Umbilical cord (tissue), 2 donors: ENCODE data around the gene FER1L5. TPM values are rescaled to one million over a fixed set of nuclear protein-coding genes. Genes with fewer than 3 reads are reported as not detected.
A peak's percentile ranks its signal among the peaks of the same experiment; 100 is the strongest.

Experiments used
- DNase-seq: peaks from one replicate; pipeline ENCODE4 v3.0.0-alpha.2; 2015; ENCODE audit warnings: low spot score
- total RNA-seq: library from RNA; depleted of rRNA; stranded (reverse); fragments of >200 nt; gene quantifications from one replicate; pipeline ENCODE4 v1.2.3, GENCODE V29; 2014; ENCODE audit warnings: low replicate concordance; ENCODE audit not compliant: insufficient read depth

Gene FER1L5
- total RNA-seq: 0.48 TPM

DNA sequence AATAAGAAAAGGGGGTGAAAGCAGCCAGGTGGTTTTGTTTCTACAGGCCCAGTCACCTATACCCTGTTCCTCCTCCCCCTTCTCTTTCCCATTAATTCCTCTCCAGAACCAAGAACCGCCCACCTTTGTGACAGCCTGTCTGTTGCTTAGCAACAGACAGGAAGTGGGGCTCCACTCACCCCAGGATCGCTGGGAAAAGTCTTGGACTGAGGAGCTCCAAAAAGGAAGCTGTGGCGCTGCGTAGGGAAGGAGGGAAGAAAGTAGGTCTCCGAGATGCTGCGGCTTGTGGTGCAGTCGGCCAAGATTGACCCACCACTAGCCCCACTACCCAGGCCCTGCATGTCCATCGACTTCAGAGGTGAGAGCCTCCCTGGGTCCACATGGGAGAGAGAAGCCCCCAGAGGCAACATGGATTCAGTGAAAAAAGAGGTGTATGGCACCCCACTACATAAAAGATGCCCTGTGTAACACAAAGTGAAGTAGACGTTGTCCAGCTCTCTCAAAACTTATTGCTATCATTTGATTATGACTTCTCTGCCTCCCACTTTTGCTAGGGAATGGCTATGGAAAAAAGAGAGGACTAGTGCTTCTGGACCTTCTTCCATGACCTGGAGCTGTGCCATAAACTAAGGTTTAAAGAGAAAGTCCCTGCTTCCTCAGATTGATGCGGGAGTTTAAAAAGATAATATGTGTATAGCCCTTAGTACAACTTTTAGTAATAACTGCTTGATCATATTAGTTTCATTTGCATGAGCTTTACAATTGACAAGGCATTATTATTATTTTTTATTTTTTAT lies at the start of gene FER1L5:
Gene FER1L5, plus strand, starts transcription at position 201 of the 797 bp plus-strand sequence. Its CDS starts 73 bp downstream, at position 274.
- peak; percentile 68 for DNase-seq

DNA sequence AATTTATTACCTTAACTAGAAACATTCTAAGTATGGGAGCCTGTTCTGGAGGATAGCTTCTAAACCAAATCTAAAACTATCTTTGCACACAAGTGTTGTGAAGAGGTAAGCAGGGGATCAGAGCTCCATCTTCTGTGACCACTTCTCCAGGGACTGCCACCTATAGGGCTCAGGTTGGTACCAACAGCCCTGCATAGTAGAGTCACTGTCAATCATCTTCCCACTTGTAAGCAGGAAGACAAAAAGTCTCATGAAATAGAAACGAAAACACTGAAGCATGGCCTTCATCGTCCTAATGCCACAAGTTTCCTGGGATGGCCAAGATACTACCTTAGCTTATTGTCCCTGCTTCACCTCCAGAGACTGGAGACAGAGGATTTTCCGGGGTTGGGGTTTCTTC lies 48.3 kb upstream of the FER1L5 start:
- DNase-seq: no peak

- DNase-seq: no peak
Measured at GRCh38 chr2:96594691-96595152, 47.8 kb upstream of the FER1L5 start.

GRCh38 chr2:96596596-96596995 lies 46.0 kb upstream of the FER1L5 start:
- no peak for DNase-seq

GRCh38 chr2:96599941-96600340 lies 42.6 kb upstream of the FER1L5 start:
- DNase-seq: no peak

GRCh38 chr2:96601382-96602292 lies 40.9 kb upstream of the FER1L5 start:
- DNase-seq: no peak

DNA sequence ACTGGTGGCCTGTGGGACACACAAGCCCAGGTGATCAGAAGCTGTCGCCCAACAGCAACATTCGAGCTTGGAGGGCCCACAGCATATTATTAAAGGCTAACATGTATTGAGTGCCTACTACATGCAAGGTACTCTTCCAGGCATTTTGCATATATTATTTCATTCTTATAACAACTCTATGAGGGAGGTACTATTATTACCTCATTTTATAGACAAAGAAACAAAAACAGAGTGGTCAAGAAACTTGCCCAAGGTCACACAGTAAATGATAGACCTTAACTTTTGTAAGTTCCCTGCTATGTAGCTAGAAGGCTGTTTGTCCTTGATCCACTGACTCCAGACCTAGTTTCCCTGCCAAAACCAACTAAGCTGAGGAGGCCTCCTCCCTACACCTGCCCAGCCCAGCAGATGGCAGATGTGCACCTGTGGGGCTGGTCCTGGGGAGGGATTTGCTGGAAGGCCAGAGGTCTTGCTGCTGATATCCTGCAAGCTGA lies 40.2 kb upstream of the FER1L5 start:
- DNase-seq: no peak

DNA sequence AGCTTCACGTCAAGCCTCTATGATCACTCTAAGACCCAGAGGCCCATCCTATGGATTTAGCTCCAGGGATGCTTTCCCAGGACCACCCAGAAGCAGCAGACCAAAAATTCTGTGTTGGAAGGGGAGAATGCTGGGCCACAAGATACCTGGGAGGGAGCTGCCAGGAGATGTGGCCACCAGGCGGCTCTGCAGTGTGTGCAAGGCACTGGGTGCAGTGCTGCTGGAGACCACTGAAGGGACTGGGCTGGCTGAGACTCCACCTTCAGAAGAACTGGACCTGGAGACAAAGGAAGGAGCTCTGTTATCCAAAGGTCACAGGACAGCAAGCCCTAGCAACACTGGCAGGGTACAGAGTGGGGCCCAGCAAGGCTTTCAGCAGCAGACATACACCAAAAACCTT lies 38.5 kb upstream of the FER1L5 start:
- DNase-seq: no peak

- no peak for DNase-seq
Measured at GRCh38 chr2:96608469-96609455, 33.8 kb upstream of the FER1L5 start.

- no peak for DNase-seq
Measured at GRCh38 chr2:96616128-96616527, 26.4 kb upstream of the FER1L5 start.

DNA sequence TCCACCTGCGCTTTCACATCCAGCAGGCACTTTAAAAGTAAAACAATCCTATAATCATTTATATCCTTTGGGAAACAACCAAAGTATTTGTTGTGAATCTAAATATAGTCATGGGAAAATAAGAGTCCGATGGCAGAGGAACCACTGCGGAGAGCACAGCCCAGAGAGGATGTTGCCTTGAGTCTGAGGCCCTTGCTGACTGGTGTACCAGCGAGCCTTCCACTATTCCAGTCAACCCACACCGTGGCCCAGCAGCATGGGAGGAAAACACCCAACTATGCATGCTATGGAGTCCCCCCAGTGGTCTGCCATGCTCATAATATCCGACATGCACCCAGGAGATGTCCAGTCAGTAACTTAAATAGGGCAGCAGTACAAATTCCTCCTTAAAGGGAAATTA lies 26.0 kb upstream of the FER1L5 start:
- DNase-seq: no peak

GRCh38 chr2:96617012-96617411 lies 25.6 kb upstream of the FER1L5 start:
- no peak for DNase-seq

GRCh38 chr2:96618596-96619283 lies 23.8 kb upstream of the FER1L5 start:
- DNase-seq: peak; percentile 19

- DNase-seq: no peak
Measured at GRCh38 chr2:96622544-96622943, 20.0 kb upstream of the FER1L5 start.

GRCh38 chr2:96623116-96623515 lies 19.4 kb upstream of the FER1L5 start:
- DNase-seq: peak; percentile 10

DNA sequence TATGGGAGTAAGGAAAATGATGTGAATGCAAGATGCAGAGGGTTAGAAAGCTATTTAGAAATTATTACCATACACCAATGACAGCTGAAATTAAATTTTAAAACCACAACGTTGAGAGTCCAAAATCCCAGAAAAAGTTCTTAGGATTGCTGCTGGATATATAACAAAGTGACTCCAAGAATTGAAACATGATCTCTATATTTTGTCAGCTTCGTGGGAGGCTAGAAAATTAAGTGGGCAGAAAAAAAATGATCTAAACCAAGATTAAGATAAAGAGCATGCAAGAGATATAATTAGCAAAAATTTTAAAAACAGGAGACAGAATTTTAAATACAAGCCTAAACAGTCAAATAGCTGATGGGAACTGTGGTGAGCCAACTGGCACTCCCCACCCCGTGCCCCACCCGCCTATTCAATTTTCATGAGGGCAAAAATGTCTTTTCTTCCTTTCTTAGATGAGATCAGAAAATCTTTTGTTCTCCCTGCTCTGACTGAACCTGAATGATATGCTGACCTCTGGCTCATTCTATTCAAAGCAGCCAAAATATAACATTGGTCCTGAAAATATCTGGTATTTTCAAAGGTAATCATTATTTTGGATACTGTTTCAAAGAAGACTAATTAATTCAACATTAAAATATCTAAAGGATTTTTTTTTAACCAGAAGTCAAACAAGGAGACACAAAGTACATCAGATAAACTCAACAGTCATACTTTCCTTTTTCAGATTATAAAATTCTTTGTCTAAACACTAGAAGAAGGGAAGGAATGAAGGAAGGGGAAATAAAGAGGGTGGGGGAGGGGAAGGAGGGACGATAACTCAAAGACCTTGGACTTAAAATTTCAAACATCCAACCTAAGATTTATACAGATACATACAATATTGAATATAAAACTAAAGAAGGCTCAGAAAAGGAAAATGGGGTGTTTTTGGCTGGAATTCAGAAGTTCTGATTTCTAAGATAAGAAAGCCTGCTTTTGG lies 16.7 kb upstream of the FER1L5 start:
- no peak for DNase-seq

GRCh38 chr2:96626553-96626942 lies 16.0 kb upstream of the FER1L5 start:
- DNase-seq: no peak

GRCh38 chr2:96631804-96632435 lies 10.6 kb upstream of the FER1L5 start:
- peak; percentile 10 for DNase-seq

DNA sequence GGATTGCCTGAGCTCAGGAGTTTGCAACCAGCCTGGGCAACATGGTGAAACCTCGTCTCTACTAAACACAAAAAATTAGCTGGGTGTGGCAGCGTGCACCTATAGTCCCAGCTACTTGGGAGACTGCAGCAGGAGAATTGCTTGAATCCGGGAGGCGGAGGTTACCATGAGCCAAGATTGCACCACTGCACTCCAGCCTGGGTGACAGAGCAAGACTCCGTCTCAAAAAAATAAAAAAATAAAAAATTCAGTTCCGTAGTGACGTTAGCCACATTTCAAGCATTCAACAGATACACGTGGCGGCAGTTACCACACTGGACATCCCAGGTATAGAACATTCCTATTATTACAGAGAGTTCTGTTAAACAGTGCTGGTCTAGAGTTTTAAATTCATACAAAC lies 8.9 kb upstream of the FER1L5 start:
- no peak for DNase-seq
